Upper lobe of left lung (tissue), 4 donors: ENCODE results near the gene SP6.

Experiments used
- CTCF ChIP-seq, 6 experiments: fragments of 450-650 bp in 4 of 6; fragments of 200-600 bp in 2 of 6; sonication (generic) in 2 of 6; IDR thresholded peaks; one replicate each; pipeline ENCODE4 v1.5.1; 2016 to 2019; ENCODE audit warnings: antibody characterized with exemption in 6 of 6
- POLR2A ChIP-seq, 4 donors: fragments of 450-650 bp; IDR thresholded peaks; one replicate each; pipeline ENCODE4 v1.5.1; 2016 to 2017; ENCODE audit warnings: antibody characterized with exemption in 4 of 4, mild to moderate bottlenecking in 2 of 4
- POLR2AphosphoS5 ChIP-seq, 2 donors: sonication (generic); formaldehyde crosslinking; IDR thresholded peaks; one replicate each; pipeline ENCODE4 v1.5.1; 2017; ENCODE audit warnings: antibody characterized with exemption in 2 of 2

GRCh38 chr17:47834756-47835155 is 16.2 kb downstream of the SP6 start:
- TF ChIP-seq CTCF (IDR thresholded peaks at IDR 0.05) (no peak), POLR2A (IDR thresholded peaks at IDR 0.05) (no peak), POLR2AphosphoS5 (IDR thresholded peaks at IDR 0.05) (no peak)
